Omental fat pad (tissue), 4 donors: ENCODE data around the gene OPRD1. TPM values are rescaled to one million over a fixed set of nuclear protein-coding genes. Genes with fewer than 3 reads are reported as not detected.
"Not testable (repeated sequence)": the region's sequence is repeated elsewhere in the genome, so short reads cannot be mapped to it uniquely, and the experiment has no call there.

Source experiments
- ATAC-seq: fragments of 150-250 bp; one replicate; pipeline ENCODE4 v1.9.1; 2016; ENCODE audit warnings: mild to moderate bottlenecking, moderate library complexity; ENCODE audit not compliant: low FRiP score
- DNase-seq: peaks from one replicate; pipeline ENCODE4 v3.0.0-alpha.2; 2019; ENCODE audit warnings: low spot score
- CTCF ChIP-seq, 3 donors: fragments of 450-650 bp; IDR thresholded peaks; one replicate each; pipeline ENCODE4 v1.5.1; 2016 to 2017; ENCODE audit warnings: antibody characterized with exemption in 3 of 3, mild to moderate bottlenecking in 3 of 3, moderate library complexity in 2 of 3
- total RNA-seq, 4 donors: library from RNA; depleted of rRNA; stranded (reverse); fragments of >200 nt; gene quantifications; one replicate each; pipeline ENCODE4 v1.1.0, GENCODE V29; 2016

Gene OPRD1
- total RNA-seq, 4 donors from 2014 or later: not detected

GRCh38 chr1:28832966-28833365, 21.0 kb downstream of the OPRD1 start:
- ATAC-seq: no peak
- no peak for DNase-seq
- TF ChIP-seq CTCF (IDR thresholded peaks at IDR 0.05): no peak

GRCh38 chr1:28833381-28833780, 21.4 kb downstream of the OPRD1 start:
- DNase-seq (no peak), ATAC-seq (no peak)
- TF ChIP-seq CTCF (IDR thresholded peaks at IDR 0.05): no peak

- ATAC-seq: no peak
- TF ChIP-seq CTCF (IDR thresholded peaks at IDR 0.05): no peak
- no peak for DNase-seq
Observed at GRCh38 chr1:28835237-28835650, 23.3 kb downstream of the OPRD1 start.

- TF ChIP-seq CTCF (IDR thresholded peaks at IDR 0.05): no peak
- ATAC-seq: no peak
Observed at GRCh38 chr1:28836421-28836956, 24.5 kb downstream of the OPRD1 start.

GRCh38 chr1:28840928-28841544, 29.1 kb downstream of the OPRD1 start:
- no peak for TF ChIP-seq CTCF (IDR thresholded peaks at IDR 0.05)
- ATAC-seq: no peak
- no peak for DNase-seq

More at GRCh38 chr1:28836421-28836956, 24.5 kb downstream of the OPRD1 start:
- no peak for DNase-seq

GRCh38 chr1:28845786-28846543, 34.0 kb downstream of the OPRD1 start:
- no peak for TF ChIP-seq CTCF (IDR thresholded peaks at IDR 0.05)
- ATAC-seq (no peak), DNase-seq (no peak)

GRCh38 chr1:28847207-28847606, 35.2 kb downstream of the OPRD1 start:
- not testable (repeated sequence) for ATAC-seq, DNase-seq
